Caco-2 (cell line): ENCODE measurements around the gene GJB6. TPM values are rescaled to one million over a fixed set of nuclear protein-coding genes. Genes with fewer than 3 reads are reported as not detected.
A peak's percentile ranks its signal among the peaks of the same experiment; 100 is the strongest.
"Not testable (repeated sequence)": the region's sequence is repeated elsewhere in the genome, so short reads cannot be mapped to it uniquely, and the experiment has no call there.

Experiments used
- Bru-seq: library from RNA; stranded (reverse); fragments of 400-500 nt; gene quantifications from one replicate; lab custom pipeline; 2021; lab: Mats Ljungman, UMichigan
- BruChase-seq, 2 experiments: library from RNA; stranded (reverse); fragments of 400-500 nt; gene quantifications; one replicate each; lab custom pipeline; 2021; lab: Mats Ljungman, UMichigan
- BruUV-seq: library from RNA; stranded (reverse); fragments of 400-500 nt; replicated peaks from 2 replicates; lab custom pipeline; 2021; lab: Mats Ljungman, UMichigan
- CTCF ChIA-PET: fragments of 300-600 bp; sonication (Branson Sonifier 250); formaldehyde crosslinking; loops from one replicate; lab custom pipeline; 2022; ENCODE audit warnings: antibody characterized with exemption; lab: Charles Lee
- POLR2A ChIA-PET: fragments of 300-600 bp; sonication (Branson Sonifier 250); formaldehyde crosslinking; loops from one replicate; lab custom pipeline; 2022; ENCODE audit warnings: antibody characterized with exemption; lab: Charles Lee
- DNase-seq, 2 experiments: peaks; one replicate each; pipeline versions ENCODE4 v3.0.0 to v3.0.0-alpha.2; 2020 to 2022
- H3K27me3 ChIP-seq: replicated peaks from 2 replicates; pipeline ENCODE4 v1.6.0; 2011; ENCODE audit warnings: low read length; ENCODE audit not compliant: control insufficient read depth, insufficient read depth
- H3K36me3 ChIP-seq: 2 replicates; pipeline ENCODE4 v1.5.1; 2011; ENCODE audit warnings: low read length; ENCODE audit not compliant: control insufficient read depth, insufficient read depth
- H3K4me1 ChIP-seq: fragments of 250-450 bp; sonication (Bioruptor Pico); 2 replicates; pipeline ENCODE4 v1.5.1; 2020; ENCODE audit warnings: mild to moderate bottlenecking
- H3K4me3 ChIP-seq: 2 replicates; pipeline ENCODE4 v1.5.1; 2011; ENCODE audit warnings: low read depth, mild to moderate bottlenecking, control low read depth, low read length
- H3K9me3 ChIP-seq: fragments of 250-450 bp; sonication (Bioruptor Pico); 2 replicates; pipeline ENCODE4 v1.5.1; 2020; ENCODE audit warnings: mild to moderate bottlenecking, moderate library complexity
- H3K27ac Mint-ChIP-seq: one replicate; pipeline ENCODE4 v1.8.0; 2022; ENCODE audit warnings: mixed read lengths; ENCODE audit not compliant: unreplicated experiment
- H3K27me3 Mint-ChIP-seq: one replicate; pipeline ENCODE4 v1.8.0; 2022; ENCODE audit warnings: mixed read lengths; ENCODE audit not compliant: insufficient read depth, unreplicated experiment
- H3K36me3 Mint-ChIP-seq: one replicate; pipeline ENCODE4 v1.8.0; 2022; ENCODE audit warnings: mild to moderate bottlenecking, mixed read lengths; ENCODE audit not compliant: insufficient read depth, unreplicated experiment
- H3K4me1 Mint-ChIP-seq: one replicate; pipeline ENCODE4 v1.8.0; 2022; ENCODE audit warnings: low read depth, mixed read lengths; ENCODE audit not compliant: unreplicated experiment
- H3K4me3 Mint-ChIP-seq: one replicate; pipeline ENCODE4 v1.8.0; 2022; ENCODE audit warnings: mild to moderate bottlenecking, moderate library complexity, mixed read lengths; ENCODE audit not compliant: unreplicated experiment
- H3K9me3 Mint-ChIP-seq: one replicate; pipeline ENCODE4 v1.8.0; 2022; ENCODE audit warnings: mixed read lengths; ENCODE audit not compliant: unreplicated experiment
- CTCF ChIP-seq, 2 experiments: fragments of 200-600 bp in 1 of 2; IDR thresholded peaks; 1 replicate in 1 of 2; 2 replicates in 1 of 2; pipeline versions ENCODE4 v1.5.1 to v1.8.0; 2011 to 2022; ENCODE audit warnings: antibody characterized with exemption in 1 of 2, control low read depth in 1 of 2, inconsistent platforms in 1 of 2, low read depth in 1 of 2, low read length in 1 of 2, mild to moderate bottlenecking in 1 of 2, moderate library complexity in 1 of 2; ENCODE audit not compliant: insufficient read depth in 1 of 2, severe bottlenecking in 1 of 2, unreplicated experiment in 1 of 2
- intact Hi-C: fragments of 100-400 bp; cut with micrococcal nuclease; formaldehyde crosslinking; loops from one replicate; pipeline ENCODE4 v1.10.0; 2022; ENCODE audit not compliant: unreplicated experiment
- long read RNA-seq: library from polyadenylated mRNA; stranded (forward); transcript quantifications from one replicate; pipeline ENCODE4 v2.0.0, GENCODE V29; 2022
- total RNA-seq: library from RNA; stranded (reverse); gene quantifications from 2 replicates; pipeline ENCODE4 v1.2.3, GENCODE V29; 2022

The GJB6 gene
- total RNA-seq, result not detected in 2 replicates
- Bru-seq, nascent RNA, result percentile 7 among the genes with signal in this experiment
- BruChase-seq, experiment 1, labeled RNA remaining after a 2-hour chase, result not detected
- not detected for BruChase-seq, experiment 2, labeled RNA remaining after a 6-hour chase
- long read RNA-seq, result 0 reads

GRCh38 chr13:20231839-20232555 lies at the start of gene GJB6:
Gene GJB6, minus strand, starts transcription at chr13:20232319. Its CDS starts 8,839 bp downstream, at chr13:20223480.
- H3K27me3 ChIP-seq, result peaks cover 1% of the 10 kb centered on the region
- no peak within 1 kb of the TSS for H3K27ac Mint-ChIP-seq
- no TSS peak for BruUV-seq
- H3K4me3 ChIP-seq, result peak within 1 kb of the TSS; percentile 22
- no peak for TF ChIP-seq CTCF (IDR thresholded peaks at IDR 0.05; ENCODE audit: insufficient read depth in 1 of 2, low read depth in 1 of 2, low read length in 1 of 2, severe bottlenecking in 1 of 2, unreplicated experiment in 1 of 2)
- no peak for DNase-seq
- intact Hi-C loops, result no loop called here
- no peaks in the 10 kb centered on the region for H3K36me3 ChIP-seq
- peaks cover 10% of the 10 kb centered on the region for H3K4me1 ChIP-seq
- ChIA-PET POLR2A (no interaction called here), CTCF (no interaction called here)
- H3K4me1 Mint-ChIP-seq, result no peaks in the 10 kb centered on the region
- H3K27me3 Mint-ChIP-seq, result peaks cover 17% of the 10 kb centered on the region
- H3K9me3 ChIP-seq, result no peaks in the 10 kb centered on the region
- no peaks in the 10 kb centered on the region for H3K9me3 Mint-ChIP-seq
- H3K4me3 Mint-ChIP-seq, result peak within 1 kb of the TSS; percentile 44
- H3K36me3 Mint-ChIP-seq, result no peaks in the 10 kb centered on the region

- CTCF ChIA-PET, H3K27me3 Mint-ChIP-seq, H3K9me3 ChIP-seq: not testable (repeated sequence)
Observed at GRCh38 chr13:20276901-20277300, 44.8 kb upstream of the GJB6 start.

GRCh38 chr13:20274466-20274865 lies 42.3 kb upstream of the GJB6 start:
- no peak for TF ChIP-seq CTCF (IDR thresholded peaks at IDR 0.05; ENCODE audit: insufficient read depth in 1 of 2, low read depth in 1 of 2, low read length in 1 of 2, severe bottlenecking in 1 of 2, unreplicated experiment in 1 of 2)
- H3K27ac Mint-ChIP-seq, result no peak overlapping the region
- H3K4me3 ChIP-seq, result no peak overlapping the region
- no TSS peak for BruUV-seq
- no peak overlapping the region for H3K4me3 Mint-ChIP-seq
- no peaks in the 10 kb centered on the region for H3K4me1 Mint-ChIP-seq
- H3K9me3 ChIP-seq, result no peaks in the 10 kb centered on the region
- peaks cover 8% of the 10 kb centered on the region for H3K27me3 Mint-ChIP-seq
- no peaks in the 10 kb centered on the region for H3K36me3 ChIP-seq
- ChIA-PET CTCF (no interaction called here), POLR2A (no interaction called here)
- H3K9me3 Mint-ChIP-seq, result no peaks in the 10 kb centered on the region
- intact Hi-C loops, result no loop called here
- H3K27me3 ChIP-seq, result 0 out of 2 replicates have a peak, but pooled peaks cover 2% of the 10 kb centered on the region
- H3K36me3 Mint-ChIP-seq, result no peaks in the 10 kb centered on the region
- no peak for DNase-seq
- 0 out of 2 replicates have a peak, but pooled peaks cover 4% of the 10 kb centered on the region for H3K4me1 ChIP-seq

More at GRCh38 chr13:20276901-20277300, 44.8 kb upstream of the GJB6 start:
- H3K36me3 ChIP-seq, H3K4me3 ChIP-seq, H3K4me1 Mint-ChIP-seq, H3K9me3 Mint-ChIP-seq, H3K4me1 ChIP-seq, POLR2A ChIA-PET, H3K27ac Mint-ChIP-seq, H3K4me3 Mint-ChIP-seq, intact Hi-C loops, BruUV-seq, H3K36me3 Mint-ChIP-seq, H3K27me3 ChIP-seq, DNase-seq: not testable (repeated sequence)
